ENCODE measurements around the gene IFNLR1. TPM values are rescaled to one million over a fixed set of nuclear protein-coding genes. Genes with fewer than 3 reads are reported as not detected.

Gene IFNLR1
- total RNA-seq, 4 donors from 2014 or later: 2.5 to 4.6 (median 3.5) TPM

- no peak for TF ChIP-seq CTCF (IDR thresholded peaks at IDR 0.05)
- TF ChIP-seq POLR2A (IDR thresholded peaks at IDR 0.05): no peak
- no peaks in the 10 kb centered on the region for H3K9me3 ChIP-seq
- no peaks in the 10 kb centered on the region for H3K36me3 ChIP-seq
- H3K4me3 ChIP-seq: no peak overlapping the region
- intact Hi-C loops (cut with DNase I): no loop called here
- peak overlapping the region in 3 of 4 donors; percentile 51 to 79 (median 78) for H3K27ac ChIP-seq
- no peak for DNase-seq
- peaks cover 12 to 54% (median 34%) of the 10 kb centered on the region in 3 donors for H3K4me1 ChIP-seq
- peaks cover 0 to 9% (median 0%) of the 10 kb centered on the region in 4 donors for H3K27me3 ChIP-seq
- 93 to 94% methylated on average over 6 to 8 of the region's 15 CpGs for WGBS, 2 donors
Observed at GRCh38 chr1:24109686-24110475, 77.2 kb downstream of the IFNLR1 start.

- Histone ChIP-seq H3K4me1 (peaks cover 12 to 54% (median 34%) of the 10 kb centered on the region in 3 donors), H3K4me3 (no peak overlapping the region), H3K36me3 (no peaks in the 10 kb centered on the region), H3K27ac (peak overlapping the region; percentile 51 to 78 (median 64)), H3K27me3 (peaks cover 0 to 7% (median 0%) of the 10 kb centered on the region in 4 donors), H3K9me3 (no peaks in the 10 kb centered on the region)
- TF ChIP-seq POLR2A (IDR thresholded peaks at IDR 0.05) (no peak), CTCF (IDR thresholded peaks at IDR 0.05) (no peak)
- WGBS, 2 donors: 25 to 67% methylated on average over 1 of the region's 1 CpG
- intact Hi-C loops (cut with DNase I): no loop called here
- DNase-seq: no peak
Observed at GRCh38 chr1:24109166-24109483, 78.0 kb downstream of the IFNLR1 start.

GRCh38 chr1:24108334-24109165 is 78.5 kb downstream of the IFNLR1 start:
- 31 to 32% methylated on average over 7 to 9 of the region's 22 CpGs for WGBS, 2 donors
- no peak for DNase-seq
- Histone ChIP-seq H3K27ac (peak overlapping the region; percentile 51 to 78 (median 64)), H3K9me3 (no peaks in the 10 kb centered on the region), H3K4me1 (peaks cover 12 to 55% (median 34%) of the 10 kb centered on the region in 3 donors), H3K4me3 (no peak overlapping the region), H3K36me3 (no peaks in the 10 kb centered on the region), H3K27me3 (peaks cover 0 to 1% (median 0%) of the 10 kb centered on the region in 4 donors)
- TF ChIP-seq CTCF (IDR thresholded peaks at IDR 0.05) (no peak), POLR2A (IDR thresholded peaks at IDR 0.05) (no peak)
- intact Hi-C loops (cut with DNase I): no loop called here

GRCh38 chr1:24107462-24108138 is 79.5 kb downstream of the IFNLR1 start:
- DNase-seq: no peak
- WGBS, 2 donors: 63 to 87% methylated on average over 15 to 17 of the region's 18 CpGs

More at GRCh38 chr1:24107462-24108138, 79.5 kb downstream of the IFNLR1 start:
- intact Hi-C loops (cut with DNase I): no loop called here
- Histone ChIP-seq H3K9me3 (no peaks in the 10 kb centered on the region), H3K4me1 (peaks cover 12 to 62% (median 39%) of the 10 kb centered on the region in 3 donors), H3K4me3 (no peak overlapping the region), H3K36me3 (no peaks in the 10 kb centered on the region), H3K27me3 (no peaks in the 10 kb centered on the region), H3K27ac (peak overlapping the region in 3 of 4 donors; percentile 51 to 78 (median 53))
- TF ChIP-seq CTCF (IDR thresholded peaks at IDR 0.05) (no peak), POLR2A (IDR thresholded peaks at IDR 0.05) (no peak)

Measured in esophagus squamous epithelium (tissue), 5 donors.